Right atrium auricular region (tissue), 2 donors: ENCODE results near the gene MINDY4B. TPM values are rescaled to one million over a fixed set of nuclear protein-coding genes. Genes with fewer than 3 reads are reported as not detected.

Experiments
- DNase-seq: peaks from one replicate; pipeline ENCODE4 v3.0.0-alpha.2; 2019; ENCODE audit warnings: low spot score
- H3K27ac ChIP-seq, 2 donors: fragments of 200-600 bp; sonication (generic); 1 replicate in 1 of 2; 2 replicates in 1 of 2; pipeline ENCODE4 v1.5.1; 2016 to 2019
- H3K27me3 ChIP-seq, 2 donors: fragments of 200-600 bp; sonication (generic); one replicate each; pipeline versions ENCODE4 v1.5.1 to v1.6.0; 2017 to 2019
- H3K36me3 ChIP-seq: fragments of 200-600 bp; sonication (generic); one replicate; pipeline ENCODE4 v1.5.1; 2016
- H3K4me1 ChIP-seq, 2 donors: fragments of 200-600 bp; sonication (generic); one replicate each; pipeline versions ENCODE4 v1.5.1 to v1.6.0; 2017 to 2019
- H3K4me3 ChIP-seq, 2 donors: fragments of 200-600 bp; sonication (generic); 1 replicate in 1 of 2; 2 replicates in 1 of 2; pipeline ENCODE4 v1.5.1; 2017 to 2019; ENCODE audit warnings: mild to moderate bottlenecking in 1 of 2, moderate library complexity in 1 of 2
- H3K9me3 ChIP-seq, 2 donors: fragments of 200-600 bp; sonication (generic); one replicate each; pipeline ENCODE4 v1.5.1; 2019
- total RNA-seq, 2 donors: library from RNA; depleted of rRNA; stranded (reverse); fragments of >200 nt; gene quantifications; one replicate each; pipeline ENCODE4 v1.1.0, GENCODE V29; 2016
- TF ChIP-seq, protein P1 (sequence below), 2 donors: fragments of 200-600 bp; sonication (generic); IDR thresholded peaks; one replicate each; pipeline ENCODE4 v1.5.1; 2019; ENCODE audit warnings: antibody characterized with exemption in 2 of 2

Gene MINDY4B
- total RNA-seq, 2 donors from 2014 or later, result not detected

DNA sequence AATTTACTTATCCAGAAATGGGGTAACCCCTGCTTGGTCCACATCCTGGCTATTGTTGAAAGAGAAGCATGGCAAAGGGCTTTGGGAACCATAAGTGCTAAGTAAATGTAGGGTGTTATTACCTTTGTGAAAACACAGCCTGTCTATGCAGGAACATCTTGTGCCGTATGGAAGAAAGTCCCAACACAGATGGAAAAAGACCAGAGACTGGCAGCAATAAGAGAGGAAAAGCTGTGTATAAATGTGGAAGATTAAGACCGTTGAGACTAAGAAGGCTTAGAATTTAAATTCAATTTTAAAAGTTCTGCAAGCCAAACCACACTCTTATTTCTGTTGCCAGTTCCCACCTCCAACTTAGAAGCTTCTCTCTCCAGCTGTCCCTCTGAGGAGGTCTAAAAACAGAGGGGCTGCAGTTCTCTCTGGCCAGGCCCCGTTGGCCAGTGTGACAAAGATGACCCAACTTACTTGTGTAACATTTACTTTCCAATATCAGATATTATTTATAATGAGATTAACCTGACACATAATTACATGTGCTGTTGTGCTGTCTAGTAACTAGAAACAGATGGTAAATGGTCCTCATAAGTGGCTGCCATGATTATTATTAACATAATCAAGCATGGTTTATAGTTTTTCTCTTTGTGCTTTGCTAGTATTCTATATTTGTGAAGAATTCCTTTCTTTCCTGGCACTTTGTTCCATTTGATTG lies 7.0 kb downstream of the MINDY4B start:
- TF ChIP-seq, protein P1, sequence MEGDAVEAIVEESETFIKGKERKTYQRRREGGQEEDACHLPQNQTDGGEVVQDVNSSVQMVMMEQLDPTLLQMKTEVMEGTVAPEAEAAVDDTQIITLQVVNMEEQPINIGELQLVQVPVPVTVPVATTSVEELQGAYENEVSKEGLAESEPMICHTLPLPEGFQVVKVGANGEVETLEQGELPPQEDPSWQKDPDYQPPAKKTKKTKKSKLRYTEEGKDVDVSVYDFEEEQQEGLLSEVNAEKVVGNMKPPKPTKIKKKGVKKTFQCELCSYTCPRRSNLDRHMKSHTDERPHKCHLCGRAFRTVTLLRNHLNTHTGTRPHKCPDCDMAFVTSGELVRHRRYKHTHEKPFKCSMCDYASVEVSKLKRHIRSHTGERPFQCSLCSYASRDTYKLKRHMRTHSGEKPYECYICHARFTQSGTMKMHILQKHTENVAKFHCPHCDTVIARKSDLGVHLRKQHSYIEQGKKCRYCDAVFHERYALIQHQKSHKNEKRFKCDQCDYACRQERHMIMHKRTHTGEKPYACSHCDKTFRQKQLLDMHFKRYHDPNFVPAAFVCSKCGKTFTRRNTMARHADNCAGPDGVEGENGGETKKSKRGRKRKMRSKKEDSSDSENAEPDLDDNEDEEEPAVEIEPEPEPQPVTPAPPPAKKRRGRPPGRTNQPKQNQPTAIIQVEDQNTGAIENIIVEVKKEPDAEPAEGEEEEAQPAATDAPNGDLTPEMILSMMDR (IDR thresholded peaks at IDR 0.05), result no peak
- no peak for DNase-seq
- Histone ChIP-seq H3K4me1 (no peaks in the 10 kb centered on the region), H3K9me3 (no peaks in the 10 kb centered on the region), H3K27me3 (no peaks in the 10 kb centered on the region), H3K4me3 (no peak overlapping the region), H3K27ac (no peak overlapping the region), H3K36me3 (no peaks in the 10 kb centered on the region)

DNA sequence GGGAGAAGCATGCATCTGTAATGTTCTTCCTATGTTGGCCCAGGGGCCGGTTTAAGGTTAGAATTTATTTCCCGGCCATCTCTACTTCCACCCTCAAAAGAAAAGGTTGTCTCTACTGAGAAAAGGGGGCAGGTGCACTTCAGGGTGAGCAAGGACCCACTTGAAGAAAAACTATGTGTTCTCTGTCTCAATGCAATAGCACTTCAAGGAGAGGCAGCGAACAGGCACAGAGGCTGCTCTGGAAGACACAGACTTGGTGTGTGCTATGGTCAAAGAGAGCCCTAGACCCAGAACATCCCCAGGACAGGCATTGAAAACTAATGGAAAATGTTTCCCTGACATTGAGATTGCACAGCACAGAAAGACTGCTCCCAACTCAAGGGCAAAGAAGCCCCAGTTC lies 7.6 kb downstream of the MINDY4B start:
- TF ChIP-seq, protein P1 (IDR thresholded peaks at IDR 0.05), result no peak
- Histone ChIP-seq H3K4me1 (no peaks in the 10 kb centered on the region), H3K27ac (no peak overlapping the region), H3K36me3 (no peaks in the 10 kb centered on the region), H3K27me3 (no peaks in the 10 kb centered on the region), H3K9me3 (no peaks in the 10 kb centered on the region), H3K4me3 (no peak overlapping the region)
- no peak for DNase-seq

DNA sequence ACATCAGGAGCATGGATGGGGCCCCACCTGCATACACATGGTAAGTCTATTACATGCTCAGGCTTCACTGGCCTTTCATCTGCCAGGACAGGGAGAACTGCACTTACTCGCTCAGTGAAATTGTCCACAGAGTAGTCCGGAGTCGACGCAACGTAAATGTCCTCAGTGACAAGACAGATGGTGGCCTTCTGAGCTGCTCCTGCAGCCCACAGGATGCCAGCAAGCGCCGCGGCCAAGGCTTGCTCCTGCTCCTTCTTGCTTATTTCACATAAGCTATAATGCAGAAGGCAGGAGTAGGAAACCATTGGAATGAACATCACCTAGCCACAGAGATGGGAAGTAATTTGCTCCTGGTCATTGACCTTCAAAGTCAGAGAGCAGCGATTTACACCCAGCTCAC lies 14.4 kb downstream of the MINDY4B start:
- H3K27ac ChIP-seq, result no peak overlapping the region
- H3K36me3 ChIP-seq, result no peaks in the 10 kb centered on the region
- DNase-seq, result no peak

DNA sequence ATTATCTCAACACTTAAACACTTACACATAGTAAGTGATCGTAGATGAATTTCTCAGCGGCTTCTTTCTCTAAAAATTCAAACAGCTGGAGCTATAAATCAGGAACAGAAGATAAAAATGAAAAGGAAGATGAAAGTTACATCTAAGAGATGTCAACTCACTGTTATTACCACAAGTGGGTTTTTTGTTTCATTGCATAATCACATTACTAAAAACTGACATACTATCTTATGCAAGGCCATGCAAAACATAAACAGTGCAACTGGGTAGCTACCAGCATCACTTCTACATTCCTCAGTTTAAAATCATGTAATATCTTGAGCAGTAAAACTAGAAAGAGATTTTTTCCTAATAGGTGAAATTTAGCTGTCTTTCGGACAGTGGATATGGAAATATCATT lies 14.9 kb downstream of the MINDY4B start:
- H3K36me3 ChIP-seq, result no peaks in the 10 kb centered on the region
- no peaks in the 10 kb centered on the region for H3K27me3 ChIP-seq
- H3K9me3 ChIP-seq, result no peaks in the 10 kb centered on the region
- H3K27ac ChIP-seq, result no peak overlapping the region
- H3K4me1 ChIP-seq, result no peaks in the 10 kb centered on the region
- no peak overlapping the region for H3K4me3 ChIP-seq
- TF ChIP-seq, protein P1 (IDR thresholded peaks at IDR 0.05), result no peak
- DNase-seq, result no peak

More for the DNA sequence above, 14.4 kb downstream of the MINDY4B start:
- no peaks in the 10 kb centered on the region for H3K4me1 ChIP-seq
- H3K27me3 ChIP-seq, result no peaks in the 10 kb centered on the region
- no peak overlapping the region for H3K4me3 ChIP-seq
- TF ChIP-seq, protein P1 (IDR thresholded peaks at IDR 0.05), result no peak
- H3K9me3 ChIP-seq, result no peaks in the 10 kb centered on the region

DNA sequence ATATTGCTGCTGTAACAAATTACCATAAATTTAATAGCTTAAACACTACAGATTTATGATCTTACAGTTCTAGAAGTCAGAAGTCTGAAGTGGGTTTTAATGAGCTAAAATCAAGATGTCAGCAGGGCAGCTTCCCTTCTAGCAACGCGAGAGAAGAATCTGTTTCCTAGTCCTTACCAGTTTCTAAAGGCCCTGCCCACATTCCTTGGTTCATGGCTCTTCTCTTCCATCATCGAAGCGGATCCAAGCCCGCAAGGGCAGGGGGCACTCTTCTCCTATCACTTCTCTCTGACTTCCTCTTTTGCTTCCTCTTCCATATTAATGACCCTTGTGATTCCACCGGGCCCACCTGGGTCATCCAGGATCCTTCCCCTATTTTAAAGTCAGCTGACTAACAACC lies 16.1 kb downstream of the MINDY4B start:
- H3K36me3 ChIP-seq, result no peaks in the 10 kb centered on the region
- no peak for DNase-seq
- H3K4me3 ChIP-seq, result no peak overlapping the region
- no peaks in the 10 kb centered on the region for H3K9me3 ChIP-seq
- no peak overlapping the region for H3K27ac ChIP-seq
- TF ChIP-seq, protein P1 (IDR thresholded peaks at IDR 0.05), result no peak
- H3K27me3 ChIP-seq, result no peaks in the 10 kb centered on the region
- no peaks in the 10 kb centered on the region for H3K4me1 ChIP-seq

DNA sequence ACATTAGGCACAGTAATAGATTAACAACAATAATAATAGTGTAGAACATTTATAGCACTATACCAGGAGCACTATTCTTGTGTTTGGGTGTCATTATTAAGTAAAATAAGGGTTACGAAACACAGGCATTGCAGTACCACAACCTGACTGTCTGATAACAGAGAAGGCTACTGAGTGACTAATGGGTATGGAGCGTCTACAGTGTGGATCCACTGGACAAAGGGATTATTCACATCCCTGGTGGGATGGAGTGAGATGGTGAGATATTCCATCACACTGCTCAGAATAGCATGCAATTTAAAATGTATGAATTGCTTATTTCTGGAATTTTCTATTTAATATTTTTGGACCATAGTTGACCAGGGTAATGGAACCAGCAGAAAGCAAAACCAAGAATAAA lies 18.2 kb downstream of the MINDY4B start:
- no peak for DNase-seq
- Histone ChIP-seq H3K4me1 (no peaks in the 10 kb centered on the region), H3K36me3 (no peaks in the 10 kb centered on the region), H3K27me3 (no peaks in the 10 kb centered on the region), H3K4me3 (no peak overlapping the region), H3K27ac (no peak overlapping the region), H3K9me3 (no peaks in the 10 kb centered on the region)
- TF ChIP-seq, protein P1 (IDR thresholded peaks at IDR 0.05), result no peak
